ENCODE results near the gene CCDC57.
"Not testable (repeated sequence)": the region's sequence is repeated elsewhere in the genome, so short reads cannot be mapped to it uniquely, and the experiment has no call there.

CCDC57 gene

GRCh38 chr17:82212331-82213250, at the start of gene CCDC57:
Gene CCDC57 (minus strand): TSS chr17:82212842. CDS start chr17:82201944, 10,898 bp downstream.
- peak within 1 kb of the TSS; percentile 82 for H3K4me3 Mint-ChIP-seq
- H3K27ac Mint-ChIP-seq: peak within 1 kb of the TSS; percentile 87
- H3K4me1 Mint-ChIP-seq (ENCODE audit: low read depth): peaks cover 54% of the 10 kb centered on the region
- no peaks in the 10 kb centered on the region for H3K27me3 Mint-ChIP-seq
- no peaks in the 10 kb centered on the region for H3K9me3 Mint-ChIP-seq
- peaks cover 3% of the 10 kb centered on the region for H3K36me3 Mint-ChIP-seq (ENCODE audit: low read depth)
- DNase-seq: peak; percentile 85

GRCh38 chr17:82262344-82262743, 49.7 kb upstream of the CCDC57 start:
- Mint-ChIP-seq H3K36me3 (ENCODE audit: low read depth) (peaks cover 98% of the 10 kb centered on the region), H3K4me1 (ENCODE audit: low read depth) (peaks cover 62% of the 10 kb centered on the region), H3K9me3 (no peaks in the 10 kb centered on the region), H3K27ac (peak overlapping the region; percentile 62), H3K4me3 (no peak overlapping the region), H3K27me3 (no peaks in the 10 kb centered on the region)
- no peak for DNase-seq

DNA sequence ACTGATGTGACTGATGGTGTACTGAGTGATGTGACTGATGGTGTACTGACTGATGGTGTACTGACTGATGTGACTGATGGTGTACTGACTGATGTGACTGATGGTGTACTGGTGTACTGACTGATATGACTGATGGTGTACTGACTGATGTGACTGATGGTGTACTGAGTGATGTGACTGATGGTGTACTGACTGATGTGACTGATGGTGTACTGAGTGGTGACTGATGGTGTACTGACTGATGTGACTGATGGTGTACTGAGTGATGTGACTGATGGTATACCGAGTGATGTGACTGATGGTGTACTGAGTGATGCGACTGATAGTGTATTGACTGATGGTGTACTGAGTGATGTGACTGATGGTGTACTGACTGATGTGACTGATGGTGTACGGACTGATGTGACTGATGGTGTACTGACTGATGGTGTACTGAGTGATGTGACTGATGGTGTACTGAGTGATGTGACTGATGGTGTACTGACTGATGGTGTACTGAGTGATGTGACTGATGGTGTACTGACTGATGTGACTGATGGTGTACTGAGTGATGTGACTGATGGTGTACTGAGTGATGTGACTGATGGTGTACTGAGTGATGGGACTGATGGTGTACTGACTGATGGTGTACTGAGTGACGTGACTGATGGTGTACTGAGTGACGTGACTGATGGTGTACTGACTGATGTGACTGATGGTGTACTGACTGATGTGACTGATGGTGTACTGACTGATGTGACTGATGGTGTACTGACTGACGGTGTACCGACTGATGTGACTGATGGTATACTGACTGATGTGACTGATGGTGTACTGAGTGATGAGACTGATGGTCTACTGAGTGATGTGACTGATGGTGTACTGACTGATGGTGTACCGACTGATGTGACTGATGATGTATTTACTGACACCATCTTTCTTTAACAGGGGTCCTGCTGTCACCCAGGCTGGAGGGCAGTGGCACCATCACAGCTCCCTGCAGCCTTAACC, 47.6 kb upstream of the CCDC57 start:
- Mint-ChIP-seq H3K36me3 (ENCODE audit: low read depth) (peaks cover 98% of the 10 kb centered on the region), H3K4me1 (ENCODE audit: low read depth) (peaks cover 54% of the 10 kb centered on the region), H3K27ac (peak overlapping the region; percentile 77)
- not testable (repeated sequence) for H3K9me3 Mint-ChIP-seq, H3K27me3 Mint-ChIP-seq, DNase-seq, H3K4me3 Mint-ChIP-seq

DNA sequence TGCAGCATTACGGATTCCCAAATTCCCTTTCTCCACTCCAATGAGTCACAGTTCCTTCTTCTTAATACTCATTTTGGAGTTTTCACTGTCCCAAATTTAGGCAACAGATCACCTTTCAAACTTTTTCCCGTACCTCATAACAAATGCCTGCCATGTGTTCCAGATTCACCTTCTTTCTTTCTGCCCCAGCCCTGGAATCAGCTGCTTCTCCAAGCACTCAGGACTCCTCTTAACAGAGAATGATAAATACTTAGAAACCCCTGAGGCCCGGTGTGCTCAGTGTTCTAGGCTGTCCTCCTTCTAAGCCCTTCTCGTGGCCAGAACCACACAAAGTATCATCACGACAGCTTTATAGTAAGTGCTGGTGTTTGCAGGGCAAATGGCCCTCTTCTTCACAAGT, 45.9 kb upstream of the CCDC57 start:
- DNase-seq: no peak
- Mint-ChIP-seq H3K9me3 (no peaks in the 10 kb centered on the region), H3K36me3 (ENCODE audit: low read depth) (peaks cover 83% of the 10 kb centered on the region), H3K4me3 (no peak overlapping the region), H3K27me3 (no peaks in the 10 kb centered on the region), H3K27ac (peak overlapping the region; percentile 35), H3K4me1 (ENCODE audit: low read depth) (peaks cover 47% of the 10 kb centered on the region)

GRCh38 chr17:82257473-82257872, 44.8 kb upstream of the CCDC57 start:
- peaks cover 44% of the 10 kb centered on the region for H3K4me1 Mint-ChIP-seq (ENCODE audit: low read depth)
- H3K4me3 Mint-ChIP-seq: no peak overlapping the region
- DNase-seq: peak; percentile 79
- no peaks in the 10 kb centered on the region for H3K9me3 Mint-ChIP-seq
- H3K27ac Mint-ChIP-seq: peak overlapping the region; percentile 86
- no peaks in the 10 kb centered on the region for H3K27me3 Mint-ChIP-seq
- peaks cover 83% of the 10 kb centered on the region for H3K36me3 Mint-ChIP-seq (ENCODE audit: low read depth)

GRCh38 chr17:82256242-82256885, 43.7 kb upstream of the CCDC57 start:
- Mint-ChIP-seq H3K9me3 (no peaks in the 10 kb centered on the region), H3K27ac (peak overlapping the region; percentile 65), H3K4me1 (ENCODE audit: low read depth) (peaks cover 39% of the 10 kb centered on the region), H3K27me3 (no peaks in the 10 kb centered on the region), H3K4me3 (no peak overlapping the region), H3K36me3 (ENCODE audit: low read depth) (peaks cover 83% of the 10 kb centered on the region)
- no peak for DNase-seq

- DNase-seq: no peak
- no peak overlapping the region for H3K4me3 Mint-ChIP-seq
- no peaks in the 10 kb centered on the region for H3K27me3 Mint-ChIP-seq
- H3K27ac Mint-ChIP-seq: peak overlapping the region; percentile 65
- no peaks in the 10 kb centered on the region for H3K9me3 Mint-ChIP-seq
- H3K4me1 Mint-ChIP-seq (ENCODE audit: low read depth): peaks cover 32% of the 10 kb centered on the region
- peaks cover 83% of the 10 kb centered on the region for H3K36me3 Mint-ChIP-seq (ENCODE audit: low read depth)
Measured at GRCh38 chr17:82255402-82255972, 42.8 kb upstream of the CCDC57 start.

GRCh38 chr17:82254746-82255145, 42.1 kb upstream of the CCDC57 start:
- H3K4me3 Mint-ChIP-seq, H3K27ac Mint-ChIP-seq, H3K9me3 Mint-ChIP-seq, DNase-seq, H3K27me3 Mint-ChIP-seq: not testable (repeated sequence)
- Mint-ChIP-seq H3K36me3 (ENCODE audit: low read depth) (peaks cover 83% of the 10 kb centered on the region), H3K4me1 (ENCODE audit: low read depth) (peaks cover 29% of the 10 kb centered on the region)

DNA sequence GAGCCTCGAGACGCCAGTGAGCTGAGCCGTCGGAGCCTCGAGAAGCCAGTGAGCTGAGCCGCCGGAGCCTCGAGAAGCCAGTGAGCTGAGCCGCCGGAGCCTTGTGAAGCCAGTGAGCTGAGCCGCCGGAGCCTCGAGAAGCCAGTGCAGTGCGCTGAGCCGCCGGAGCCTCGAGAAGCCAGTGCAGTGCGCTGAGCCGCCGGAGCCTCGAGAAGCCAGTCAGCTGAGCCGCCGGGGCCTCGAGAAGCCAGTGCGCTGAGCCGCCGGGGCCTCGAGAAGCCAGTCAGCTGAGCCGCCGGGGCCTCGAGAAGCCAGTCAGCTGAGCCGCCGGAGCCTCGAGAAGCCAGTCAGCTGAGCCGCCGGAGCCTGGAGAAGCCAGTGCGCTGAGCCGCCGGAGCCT, 41.5 kb upstream of the CCDC57 start:
- not testable (repeated sequence) for DNase-seq, H3K27ac Mint-ChIP-seq, H3K4me3 Mint-ChIP-seq, H3K9me3 Mint-ChIP-seq, H3K27me3 Mint-ChIP-seq
- Mint-ChIP-seq H3K36me3 (ENCODE audit: low read depth) (peaks cover 81% of the 10 kb centered on the region), H3K4me1 (ENCODE audit: low read depth) (peaks cover 22% of the 10 kb centered on the region)

- Mint-ChIP-seq H3K4me3 (no peak overlapping the region), H3K36me3 (ENCODE audit: low read depth) (peaks cover 81% of the 10 kb centered on the region), H3K27ac (peak overlapping the region; percentile 78), H3K4me1 (ENCODE audit: low read depth) (peaks cover 16% of the 10 kb centered on the region), H3K27me3 (no peaks in the 10 kb centered on the region), H3K9me3 (no peaks in the 10 kb centered on the region)
- DNase-seq: no peak
Measured at GRCh38 chr17:82253179-82253544, 40.5 kb upstream of the CCDC57 start.

- peaks cover 18% of the 10 kb centered on the region for H3K4me1 Mint-ChIP-seq (ENCODE audit: low read depth)
- H3K4me3 Mint-ChIP-seq: no peak overlapping the region
- DNase-seq: no peak
- no peaks in the 10 kb centered on the region for H3K9me3 Mint-ChIP-seq
- H3K27me3 Mint-ChIP-seq: no peaks in the 10 kb centered on the region
- H3K27ac Mint-ChIP-seq: peak overlapping the region; percentile 78
- peaks cover 83% of the 10 kb centered on the region for H3K36me3 Mint-ChIP-seq (ENCODE audit: low read depth)
Measured at GRCh38 chr17:82252511-82253178, 40.0 kb upstream of the CCDC57 start.

GRCh38 chr17:82250868-82251500, 38.3 kb upstream of the CCDC57 start:
- no peaks in the 10 kb centered on the region for H3K9me3 Mint-ChIP-seq
- no peaks in the 10 kb centered on the region for H3K27me3 Mint-ChIP-seq
- DNase-seq: no peak
- H3K4me1 Mint-ChIP-seq (ENCODE audit: low read depth): peaks cover 20% of the 10 kb centered on the region
- H3K36me3 Mint-ChIP-seq (ENCODE audit: low read depth): peaks cover 83% of the 10 kb centered on the region
- H3K4me3 Mint-ChIP-seq: no peak overlapping the region
- H3K27ac Mint-ChIP-seq: peak overlapping the region; percentile 72

DNA sequence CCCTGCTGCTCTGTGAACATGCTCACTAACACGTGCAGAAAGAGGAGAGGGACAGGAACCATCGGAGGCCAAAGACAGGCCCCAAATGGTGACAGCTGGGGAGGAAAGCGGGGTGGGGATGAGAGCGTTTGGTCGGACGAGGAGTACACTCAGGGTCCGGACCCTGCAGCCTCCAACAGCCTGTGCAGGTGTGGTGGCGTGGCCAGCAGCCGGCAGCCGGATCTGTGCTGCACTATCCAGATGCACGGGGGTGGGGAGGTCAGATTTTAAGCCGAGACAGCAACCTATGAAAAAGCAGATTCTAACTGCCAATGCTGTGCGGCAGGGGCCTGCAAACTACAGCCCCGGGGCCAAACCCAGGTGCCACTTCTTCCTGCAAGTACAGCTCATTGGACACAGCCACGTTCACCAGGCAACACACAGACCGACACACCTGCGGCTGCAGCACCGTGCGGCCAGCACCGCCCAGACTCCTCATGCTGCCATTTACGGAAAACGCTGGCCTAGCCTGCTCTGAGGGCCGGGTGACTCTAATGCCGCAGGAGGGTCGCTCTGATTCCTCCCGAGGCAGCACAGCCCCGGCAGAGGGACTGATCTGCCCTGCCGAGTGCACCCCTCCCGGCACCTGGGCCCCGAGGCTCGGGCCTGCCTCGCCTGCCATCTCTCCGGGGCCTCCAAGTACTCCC, 37.4 kb upstream of the CCDC57 start:
- H3K4me3 Mint-ChIP-seq: no peak overlapping the region
- H3K9me3 Mint-ChIP-seq: no peaks in the 10 kb centered on the region
- H3K4me1 Mint-ChIP-seq (ENCODE audit: low read depth): peaks cover 16% of the 10 kb centered on the region
- H3K36me3 Mint-ChIP-seq (ENCODE audit: low read depth): peaks cover 83% of the 10 kb centered on the region
- no peak for DNase-seq
- peak overlapping the region; percentile 63 for H3K27ac Mint-ChIP-seq
- H3K27me3 Mint-ChIP-seq: no peaks in the 10 kb centered on the region
